C4-2B (cell line): ENCODE results near the gene BAHCC1.

Source experiments
- H3K27ac ChIP-seq: fragments of 450-650 bp; 2 replicates; pipeline ENCODE4 v1.5.1; 2017
- ZFX ChIP-seq: fragments of 450-650 bp; IDR thresholded peaks from 2 replicates; pipeline ENCODE4 v1.6.1; 2017
- TF ChIP-seq, protein P1 (sequence below): fragments of 450-650 bp; conservative IDR thresholded peaks from 2 replicates; pipeline ENCODE4 v1.5.1; 2017; ENCODE audit warnings: mild to moderate bottlenecking

Gene BAHCC1

DNA sequence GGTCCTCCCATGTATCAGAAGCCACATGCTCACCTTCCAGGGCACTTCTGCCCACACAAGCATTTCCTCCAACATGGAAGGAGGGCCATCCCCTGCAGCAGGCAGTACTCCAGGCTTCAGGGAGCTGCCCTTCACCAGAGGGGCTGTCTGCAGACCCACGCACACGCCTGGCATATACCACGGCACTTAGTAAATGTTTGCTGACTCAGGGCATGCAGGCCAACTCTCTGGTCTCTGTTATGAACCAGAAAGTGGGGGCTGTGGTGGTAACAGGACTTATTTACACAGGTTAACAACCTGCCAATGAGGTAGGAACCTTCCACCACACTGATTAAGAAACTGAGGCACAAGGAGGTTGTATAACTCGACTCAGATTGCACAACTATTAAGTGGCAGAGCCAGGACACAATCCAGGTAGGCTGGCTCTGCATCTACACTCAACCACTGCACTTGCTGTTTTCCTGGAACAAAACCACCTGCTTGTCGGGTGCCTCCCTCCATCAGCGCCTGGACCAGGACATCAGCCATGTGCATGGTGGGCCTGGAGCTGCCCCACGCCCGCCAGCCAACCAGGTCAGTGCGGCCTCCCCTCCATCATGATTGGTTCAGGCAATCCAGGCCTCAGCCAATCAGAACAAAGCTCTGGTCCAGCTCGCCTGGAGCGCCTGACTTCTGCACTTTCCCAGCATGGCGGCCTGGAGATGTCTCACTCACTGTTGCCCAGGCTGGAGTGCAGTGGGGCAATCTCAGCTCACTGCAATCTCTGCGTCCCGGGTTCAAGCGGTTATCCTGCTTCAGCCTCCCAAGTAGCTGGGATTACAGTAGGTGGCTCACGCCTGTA, 98.2 kb downstream of the BAHCC1 start:
- H3K27ac ChIP-seq: no peak overlapping the region
- TF ChIP-seq, protein P1, sequence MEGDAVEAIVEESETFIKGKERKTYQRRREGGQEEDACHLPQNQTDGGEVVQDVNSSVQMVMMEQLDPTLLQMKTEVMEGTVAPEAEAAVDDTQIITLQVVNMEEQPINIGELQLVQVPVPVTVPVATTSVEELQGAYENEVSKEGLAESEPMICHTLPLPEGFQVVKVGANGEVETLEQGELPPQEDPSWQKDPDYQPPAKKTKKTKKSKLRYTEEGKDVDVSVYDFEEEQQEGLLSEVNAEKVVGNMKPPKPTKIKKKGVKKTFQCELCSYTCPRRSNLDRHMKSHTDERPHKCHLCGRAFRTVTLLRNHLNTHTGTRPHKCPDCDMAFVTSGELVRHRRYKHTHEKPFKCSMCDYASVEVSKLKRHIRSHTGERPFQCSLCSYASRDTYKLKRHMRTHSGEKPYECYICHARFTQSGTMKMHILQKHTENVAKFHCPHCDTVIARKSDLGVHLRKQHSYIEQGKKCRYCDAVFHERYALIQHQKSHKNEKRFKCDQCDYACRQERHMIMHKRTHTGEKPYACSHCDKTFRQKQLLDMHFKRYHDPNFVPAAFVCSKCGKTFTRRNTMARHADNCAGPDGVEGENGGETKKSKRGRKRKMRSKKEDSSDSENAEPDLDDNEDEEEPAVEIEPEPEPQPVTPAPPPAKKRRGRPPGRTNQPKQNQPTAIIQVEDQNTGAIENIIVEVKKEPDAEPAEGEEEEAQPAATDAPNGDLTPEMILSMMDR: no peak
- no peak for TF ChIP-seq ZFX

DNA sequence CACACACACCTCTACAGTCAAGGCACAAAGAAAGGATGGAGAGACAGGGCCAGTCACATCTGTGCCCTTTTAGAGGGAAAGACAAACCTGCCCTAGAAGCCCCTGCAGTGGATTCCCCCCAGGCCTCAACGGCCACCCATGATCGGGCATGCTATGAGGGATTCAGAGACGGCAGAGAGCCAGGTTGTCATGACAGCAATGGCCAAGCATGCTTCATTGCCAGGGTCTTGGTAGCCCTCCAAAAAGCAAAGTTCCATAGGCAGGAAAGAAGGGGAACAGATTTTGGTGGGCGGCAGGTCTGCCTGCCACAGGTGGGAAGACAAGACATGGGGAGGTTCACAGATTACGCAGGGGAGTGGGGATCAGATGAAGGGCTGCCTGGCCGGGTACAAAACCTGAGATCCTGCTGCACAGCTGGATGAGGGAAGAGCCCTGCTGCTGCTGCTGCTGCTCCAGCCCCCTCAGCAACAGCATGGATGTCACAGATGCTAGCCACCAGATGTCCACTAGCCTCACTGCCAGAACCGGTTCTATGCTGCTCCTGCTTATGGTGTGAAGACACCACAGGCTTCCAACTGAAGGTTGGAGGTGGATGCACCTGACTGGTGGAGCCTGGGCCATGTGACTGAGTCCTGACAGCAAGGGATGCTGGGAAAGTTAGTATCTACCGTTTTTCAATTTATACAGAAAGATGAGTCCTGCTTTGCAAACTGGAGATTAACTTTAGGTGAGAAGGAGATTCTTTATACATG, 99.5 kb downstream of the BAHCC1 start:
- H3K27ac ChIP-seq: no peak overlapping the region

DNA sequence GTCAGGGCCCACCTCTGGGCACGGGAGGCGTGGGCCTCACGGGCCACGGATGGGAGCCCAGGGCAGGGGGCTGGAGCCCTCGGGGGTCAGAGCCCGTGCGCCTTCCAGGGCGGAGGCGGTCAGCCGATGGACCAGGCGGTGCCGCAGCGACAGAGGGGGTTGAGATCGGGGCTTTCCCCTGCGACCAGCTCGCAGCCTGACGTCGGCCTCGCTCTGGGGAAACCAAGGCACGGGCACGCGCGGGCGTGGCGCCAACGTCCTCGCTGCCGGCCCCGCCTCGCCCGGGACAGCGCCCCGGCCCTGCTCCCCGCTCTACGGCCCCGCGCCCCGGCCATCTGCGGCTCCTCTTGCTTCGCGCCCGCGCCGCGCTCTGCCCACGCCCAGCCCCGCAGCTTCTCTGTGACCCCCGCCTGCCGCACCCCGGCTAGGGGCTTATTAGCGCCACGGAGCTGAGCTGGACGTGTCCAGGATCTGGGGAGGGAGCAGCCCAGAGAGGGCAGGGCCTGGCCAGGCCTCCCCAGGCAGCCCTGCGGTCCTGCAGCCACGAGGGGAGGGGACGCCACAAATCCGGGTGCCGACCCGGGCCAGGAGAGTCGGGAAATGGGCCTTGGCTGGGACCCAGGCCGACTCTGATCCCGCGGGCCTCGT, 103.8 kb downstream of the BAHCC1 start:
- TF ChIP-seq, protein P1: no peak
- TF ChIP-seq ZFX: no peak
- no peak overlapping the region for H3K27ac ChIP-seq

More for the DNA sequence above, 99.5 kb downstream of the BAHCC1 start:
- no peak for TF ChIP-seq ZFX
- TF ChIP-seq, protein P1: no peak

DNA sequence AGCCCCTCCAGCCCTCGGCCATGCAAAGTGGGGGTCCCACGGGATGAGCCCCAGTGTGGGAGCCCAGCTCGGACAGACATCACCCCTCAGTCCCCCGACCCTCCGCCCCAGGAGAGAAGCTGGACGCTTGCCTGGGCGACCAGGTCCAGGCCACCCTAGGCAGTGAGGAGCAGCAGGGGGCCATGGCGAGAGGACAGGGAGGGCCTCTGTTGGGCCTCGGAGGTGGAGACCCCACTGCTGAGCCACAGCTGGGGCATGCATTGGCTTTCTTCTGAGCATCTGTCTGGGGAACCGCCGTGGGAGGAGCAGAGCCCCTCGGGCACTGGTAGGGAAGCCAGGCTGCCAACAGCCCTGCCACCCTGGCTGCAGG, 104.3 kb downstream of the BAHCC1 start:
- TF ChIP-seq, protein P1: no peak
- no peak for TF ChIP-seq ZFX
- H3K27ac ChIP-seq: no peak overlapping the region

DNA sequence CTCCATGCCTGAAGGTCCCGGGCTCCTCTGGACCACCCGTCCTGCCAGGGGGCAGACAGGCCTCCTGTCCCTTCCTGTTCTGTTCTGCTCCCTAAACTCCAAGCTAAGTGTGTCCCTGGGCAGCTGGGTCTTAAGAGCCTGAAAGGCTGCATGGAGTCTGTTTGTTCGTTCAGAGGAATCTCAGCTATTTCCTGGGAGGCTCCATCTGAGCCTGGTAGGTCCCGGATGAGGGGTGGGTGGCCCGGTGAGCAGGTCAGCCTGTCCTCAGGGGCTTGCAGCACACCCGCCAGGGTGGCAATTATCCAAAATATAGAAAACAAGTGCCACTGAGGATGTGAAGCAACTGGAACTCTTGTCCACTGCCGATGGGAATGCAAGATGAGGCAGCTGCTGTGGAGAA, 104.8 kb downstream of the BAHCC1 start:
- TF ChIP-seq, protein P1: no peak
- no peak for TF ChIP-seq ZFX
- H3K27ac ChIP-seq: no peak overlapping the region

DNA sequence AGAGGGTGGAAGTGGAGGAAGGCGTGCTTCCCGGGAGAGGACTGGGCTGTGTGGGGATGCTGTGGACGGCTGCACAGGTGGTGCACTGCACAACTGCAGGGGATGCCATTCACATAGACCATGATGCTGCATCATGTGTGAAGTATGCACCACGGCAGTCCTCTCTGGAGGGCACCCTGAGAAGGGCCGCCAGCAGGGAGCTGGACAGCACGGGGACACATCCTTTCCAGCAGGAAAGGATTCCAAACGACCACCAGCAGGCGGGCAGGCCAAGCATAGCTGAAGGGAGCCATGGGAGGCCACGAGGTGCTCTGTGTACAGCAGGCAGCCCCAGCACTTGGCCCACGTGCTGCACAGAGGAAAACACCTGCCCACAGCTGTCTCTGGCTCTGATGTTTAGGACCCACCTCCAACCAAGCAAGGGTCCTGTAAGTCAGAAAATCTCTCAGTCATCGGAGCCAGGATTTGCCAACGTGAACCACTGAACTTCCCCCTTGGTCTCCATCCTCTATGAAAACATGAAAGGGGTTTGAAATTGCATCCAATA, 107.3 kb downstream of the BAHCC1 start:
- TF ChIP-seq, protein P1: no peak
- no peak for TF ChIP-seq ZFX
- no peak overlapping the region for H3K27ac ChIP-seq
